Keratinocyte (primary cell): ENCODE data around the gene DPH6.

Source experiments
- CTCF ChIP-seq, 3 experiments: IDR thresholded peaks in 1 of 3; conservative IDR thresholded peaks in 1 of 3; optimal IDR thresholded peaks in 1 of 3; 2 replicates in 2 of 3; 3 replicates in 1 of 3; pipeline versions ENCODE3 to v1.5.1; 2011; ENCODE audit warnings: low read length in 3 of 3, mild to moderate bottlenecking in 3 of 3, moderate library complexity in 2 of 3, control low read depth in 1 of 3, inconsistent platforms in 1 of 3; ENCODE audit not compliant: insufficient read depth in 2 of 3; ENCODE audit errors: extremely low read depth in 1 of 3
- EZH2 ChIP-seq: IDR thresholded peaks from one replicate; pipeline ENCODE4 v1.6.1; 2012; ENCODE audit warnings: inconsistent platforms, mild to moderate bottlenecking, low read length, moderate library complexity

- no peak for TF ChIP-seq EZH2
- no peak for TF ChIP-seq CTCF (optimal IDR thresholded peaks at IDR 0.05 in 1 of 3, IDR thresholded peaks at IDR 0.05 in 1 of 3, conservative IDR thresholded peaks at IDR 0.05 in 1 of 3; ENCODE audit: extremely low read depth in 1 of 3, insufficient read depth in 2 of 3, low read length in 3 of 3)
These were observed 79.5 kb downstream of the DPH6 start for GRCh38 chr15:35466476-35466875.
